Measurements from ENCODE around the gene BID. TPM values are rescaled to one million over a fixed set of nuclear protein-coding genes. Genes with fewer than 3 reads are reported as not detected.

Gene BID
- total and polyA plus RNA-seq, 12 donors, result 3.8 to 26.6 (median 10.6) TPM

- Histone ChIP-seq H3K27ac (peak overlapping the region in 2 of 5 donors; percentile 47 to 75), H3K27me3 (no peaks in the 10 kb centered on the region), H3K36me3 (replicated peaks in 1 of 2) (peaks cover 0 to 22% of the 10 kb centered on the region in 2 donors), H3K9me3 (replicated peaks in 1 of 3) (no peaks in the 10 kb centered on the region), H3K4me1 (replicated peaks in 1 of 2) (peaks cover 0 to 4% of the 10 kb centered on the region in 2 donors), H3K4me3 (no peak overlapping the region)
- intact Hi-C loops (cut with DNase I), result loop anchor here in 1 of 2 donors (10.0 kb wide), 1 partner anchor 232 kb away; no protein-coding TSS in a partner anchor
- TF ChIP-seq POLR2A (IDR thresholded peaks at IDR 0.05) (no peak), CTCF (IDR thresholded peaks at IDR 0.05) (no peak)
- no peak for DNase-seq
- 75 to 89% (median 79%) methylated on average over 8 of the region's 8 CpGs for WGBS, 4 donors
These were observed 13.0 kb upstream of the BID start for GRCh38 chr22:17787241-17787640.

- Histone ChIP-seq H3K4me3 (no peak overlapping the region), H3K36me3 (replicated peaks in 1 of 2) (peaks cover 0 to 22% of the 10 kb centered on the region in 2 donors), H3K27me3 (no peaks in the 10 kb centered on the region), H3K9me3 (replicated peaks in 1 of 3) (no peaks in the 10 kb centered on the region), H3K4me1 (replicated peaks in 1 of 2) (peaks cover 0 to 7% of the 10 kb centered on the region in 2 donors), H3K27ac (peak overlapping the region in 2 of 5 donors; percentile 47 to 75)
- intact Hi-C loops (cut with DNase I), result loop anchor here in 1 of 2 donors (10.0 kb wide), 1 partner anchor 232 kb away; no protein-coding TSS in a partner anchor
- TF ChIP-seq CTCF (IDR thresholded peaks at IDR 0.05) (peak in 1 of 6 experiments; percentile 14), POLR2A (IDR thresholded peaks at IDR 0.05) (no peak)
- DNase-seq, result peak; percentile 46 to 87 (median 55)
- 66 to 77% (median 73%) methylated on average over 11 to 18 of the region's 18 CpGs for WGBS, 4 donors
These were observed 12.3 kb upstream of the BID start for GRCh38 chr22:17786435-17787161.

GRCh38 chr22:17785185-17786184 lies 11.2 kb upstream of the BID start:
- TF ChIP-seq CTCF (IDR thresholded peaks at IDR 0.05) (peak; percentile 41 to 68 (median 54)), POLR2A (IDR thresholded peaks at IDR 0.05) (no peak)

More at GRCh38 chr22:17785185-17786184, 11.2 kb upstream of the BID start:
- H3K36me3 ChIP-seq (replicated peaks in 1 of 2), result peaks cover 0 to 19% of the 10 kb centered on the region in 2 donors
- no peaks in the 10 kb centered on the region for H3K9me3 ChIP-seq (replicated peaks in 1 of 3)
- WGBS, 4 donors, result 64 to 71% (median 68%) methylated on average over 8 to 37 of the region's 37 CpGs
- peak overlapping the region in 2 of 5 donors; percentile 42 to 45 for H3K27ac ChIP-seq
- H3K4me1 ChIP-seq (replicated peaks in 1 of 2), result peaks cover 0 to 7% of the 10 kb centered on the region in 2 donors
- no peak overlapping the region for H3K4me3 ChIP-seq
- DNase-seq, result peak; percentile 60 to 83 (median 75)
- intact Hi-C loops (cut with DNase I), result loop anchor here in 1 of 2 donors (10.0 kb wide), 1 partner anchor 231 kb away; no protein-coding TSS in a partner anchor
- H3K27me3 ChIP-seq, result no peaks in the 10 kb centered on the region

Measured in adrenal gland (tissue), 12 donors.